Activated CD8-positive, alpha-beta memory T cell treated with anti-CD3 and anti-CD28 coated beads for 1 hour (primary cell): ENCODE results near the gene GNG10.
"Not testable (repeated sequence)": the region's sequence is repeated elsewhere in the genome, so short reads cannot be mapped to it uniquely, and the experiment has no call there.

Experiments used
- DNase-seq, 2 donors: peaks; one replicate each; pipeline ENCODE4 v3.0.0-alpha.2; 2020; ENCODE audit warnings: low read depth in 1 of 2; ENCODE audit errors: extremely low read depth in 1 of 2

The GNG10 gene

DNA sequence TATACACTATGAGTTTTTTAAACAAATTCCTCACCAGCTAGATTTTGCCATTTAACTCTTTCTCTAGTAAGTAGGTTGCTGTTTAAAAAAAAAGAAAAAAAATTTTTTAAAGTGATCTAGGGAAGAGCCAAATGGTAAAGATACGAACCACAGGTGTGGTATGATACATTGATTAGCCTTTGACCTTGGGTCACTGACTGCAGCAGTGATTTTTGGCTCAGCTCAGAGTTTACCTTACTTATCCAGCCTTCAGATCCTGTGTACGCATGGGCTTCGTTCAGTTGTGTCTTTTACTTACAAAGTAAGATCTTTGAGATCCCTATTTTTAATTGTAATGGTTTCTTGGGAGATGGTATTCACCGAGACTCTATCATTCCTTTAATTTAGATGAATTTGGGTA, 12.4 kb upstream of the GNG10 start:
- DNase-seq: no peak

- DNase-seq: no peak
These were observed 4.4 kb upstream of the GNG10 start for GRCh38 chr9:111657051-111657450.

DNA sequence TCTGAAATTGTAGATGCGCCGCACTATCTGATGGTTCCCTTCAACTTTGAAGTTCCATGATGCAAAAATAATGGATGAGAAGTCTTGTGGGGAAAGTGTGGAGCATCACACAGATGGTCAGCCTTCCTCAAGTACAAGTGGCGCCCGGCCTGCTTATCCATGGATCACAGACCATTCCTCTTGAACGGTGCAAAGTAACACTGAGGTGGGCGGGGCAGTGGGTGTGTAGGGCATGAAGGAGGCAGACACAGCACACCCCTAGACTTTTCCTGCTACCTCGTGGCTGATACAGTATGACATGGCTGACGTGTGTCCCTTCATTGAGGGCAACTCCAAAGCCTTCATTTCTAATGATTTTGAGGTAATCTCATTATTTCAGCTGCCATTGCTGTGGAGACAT, 2.5 kb upstream of the GNG10 start:
- no peak for DNase-seq

DNA sequence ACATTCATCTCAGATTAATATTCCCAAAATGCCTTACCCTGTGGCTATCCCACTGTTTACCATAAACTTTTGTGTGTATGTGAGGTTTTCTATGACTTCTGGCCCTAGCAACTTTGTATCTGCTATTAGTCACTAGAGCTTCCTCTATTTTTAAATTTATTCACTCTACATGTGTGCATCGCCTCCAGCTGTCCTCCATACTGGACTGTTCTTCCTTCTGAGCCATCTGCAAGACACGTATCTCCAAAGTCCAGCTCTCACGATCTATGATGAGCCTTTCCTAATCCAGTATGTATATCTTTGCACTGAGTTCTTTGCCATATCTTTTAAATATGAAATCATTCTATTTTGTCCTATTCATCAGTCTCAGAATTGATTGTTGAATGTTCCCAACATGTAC, 1.7 kb upstream of the GNG10 start:
- DNase-seq: no peak

GRCh38 chr9:111661802-111662521, 557 bp downstream of the GNG10 start:
- DNase-seq: peak in 1 of 2 donors; percentile 1

DNA sequence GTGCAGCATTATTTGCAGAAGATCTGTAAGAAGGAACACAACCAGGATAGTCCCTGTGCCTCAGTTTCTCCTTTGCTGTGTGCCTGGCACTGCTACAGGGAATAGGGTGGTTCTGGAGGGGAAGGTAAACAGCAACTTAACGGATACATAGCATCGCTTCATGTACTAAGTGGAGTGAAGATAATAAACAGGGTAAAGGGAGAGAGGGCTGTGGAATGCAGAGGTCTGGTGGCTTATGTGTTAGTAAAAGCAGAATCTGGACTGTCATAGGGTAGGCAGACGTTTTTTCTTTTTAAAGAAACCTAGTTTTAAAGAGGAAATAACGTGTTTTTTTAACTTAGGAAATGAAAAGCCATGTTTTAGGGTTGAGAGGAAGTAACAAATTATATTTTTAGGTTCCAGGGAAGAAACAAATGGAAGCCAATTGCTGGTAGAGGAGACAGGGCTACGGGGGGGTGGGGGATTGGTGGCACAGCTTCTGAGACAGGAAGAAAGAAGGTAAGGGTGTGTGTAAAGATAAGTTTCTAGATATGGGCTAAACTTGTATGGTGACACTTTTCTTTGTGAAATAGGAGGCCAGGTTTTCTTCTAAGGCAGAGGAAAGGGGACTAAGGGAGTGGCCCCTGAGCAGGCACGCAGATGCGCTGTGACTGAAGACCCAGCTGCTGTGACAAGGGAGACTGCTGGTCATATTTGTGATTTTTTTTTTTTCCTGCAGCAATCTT, 1.3 kb downstream of the GNG10 start:
- no peak for DNase-seq

DNA sequence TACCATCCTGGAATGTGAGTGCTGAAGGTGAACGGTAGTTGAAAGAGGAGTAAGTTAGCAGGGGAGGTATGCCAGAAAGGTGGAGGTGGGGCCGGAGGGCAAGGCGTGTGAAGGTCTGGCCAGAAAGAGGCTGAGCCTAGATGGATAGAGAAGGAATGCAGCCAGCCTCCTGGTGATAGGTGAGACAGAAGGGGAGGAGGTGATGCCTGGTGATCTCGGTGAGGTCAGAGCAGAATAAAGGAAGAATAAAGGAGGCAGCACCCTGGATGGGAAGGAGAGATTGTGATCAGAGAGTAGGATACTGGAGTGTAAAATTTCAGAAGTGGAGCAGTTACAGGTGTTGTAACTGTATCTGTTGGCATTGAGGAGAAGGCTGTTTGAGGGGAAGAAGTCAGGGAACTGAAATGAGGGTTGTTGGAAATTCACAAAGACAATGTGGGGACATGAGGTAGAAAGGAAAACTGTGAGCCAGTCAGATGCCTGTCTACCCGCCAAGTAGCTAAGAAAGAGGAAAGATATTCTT, 2.0 kb downstream of the GNG10 start:
- DNase-seq: no peak

DNA sequence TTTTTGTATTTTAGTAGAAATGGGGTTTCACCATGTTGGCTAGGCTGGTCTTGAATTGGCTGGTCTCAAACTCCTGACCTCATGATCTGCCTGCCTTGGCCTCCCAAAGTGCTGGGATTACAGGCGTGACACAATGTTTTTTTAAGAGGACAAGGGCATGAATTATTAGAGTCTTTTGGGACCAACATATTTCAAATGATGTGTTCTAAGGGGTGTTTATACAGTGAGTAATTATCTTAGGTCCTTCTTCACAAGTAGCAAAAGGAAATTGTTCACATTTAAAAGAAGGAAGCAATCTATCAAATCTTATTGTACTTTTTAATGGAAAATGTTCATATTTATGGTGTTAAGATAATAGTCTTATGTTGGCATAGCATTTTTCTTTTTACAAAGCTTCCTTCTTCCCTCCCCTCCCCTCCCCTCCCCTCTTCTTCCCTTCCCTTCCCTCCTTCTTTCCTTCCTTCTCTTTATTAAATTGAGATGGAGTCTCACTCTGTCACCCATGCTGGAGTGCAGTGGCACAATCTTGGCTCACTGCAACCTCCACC, 6.7 kb downstream of the GNG10 start:
- DNase-seq: no peak

GRCh38 chr9:111668601-111669000, 7.2 kb downstream of the GNG10 start:
- not testable (repeated sequence) for DNase-seq

- DNase-seq: no peak
These were observed 12.9 kb downstream of the GNG10 start for GRCh38 chr9:111674319-111674718.

- DNase-seq: no peak
These were observed 14.7 kb downstream of the GNG10 start for GRCh38 chr9:111676116-111676515.

- no peak for DNase-seq
These were observed 16.9 kb downstream of the GNG10 start for GRCh38 chr9:111678293-111678692.

- DNase-seq: no peak
These were observed 17.8 kb downstream of the GNG10 start for GRCh38 chr9:111679199-111679598.

- no peak for DNase-seq
These were observed 22.0 kb downstream of the GNG10 start for GRCh38 chr9:111683392-111683791.

- DNase-seq: no peak
These were observed 30.4 kb downstream of the GNG10 start for GRCh38 chr9:111691672-111692329.

DNA sequence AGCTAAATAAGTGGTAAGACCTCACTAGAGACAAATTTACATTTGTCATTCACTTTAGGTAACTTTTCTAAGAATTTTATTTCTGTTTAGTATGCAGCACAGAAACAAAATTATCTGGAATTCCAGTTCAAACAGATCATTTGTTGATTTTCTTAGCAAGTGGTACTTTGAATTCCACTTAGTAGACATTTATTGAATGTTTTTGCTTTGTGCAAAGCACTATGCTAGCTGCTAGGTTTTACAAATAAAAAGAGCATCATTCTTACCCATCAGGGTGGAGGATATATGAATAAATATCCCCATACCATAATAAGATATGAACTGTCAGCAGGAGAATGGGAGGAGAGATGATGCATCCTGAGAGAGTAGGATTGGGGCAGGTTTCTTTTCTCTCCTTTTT, 35.4 kb downstream of the GNG10 start:
- no peak for DNase-seq

DNA sequence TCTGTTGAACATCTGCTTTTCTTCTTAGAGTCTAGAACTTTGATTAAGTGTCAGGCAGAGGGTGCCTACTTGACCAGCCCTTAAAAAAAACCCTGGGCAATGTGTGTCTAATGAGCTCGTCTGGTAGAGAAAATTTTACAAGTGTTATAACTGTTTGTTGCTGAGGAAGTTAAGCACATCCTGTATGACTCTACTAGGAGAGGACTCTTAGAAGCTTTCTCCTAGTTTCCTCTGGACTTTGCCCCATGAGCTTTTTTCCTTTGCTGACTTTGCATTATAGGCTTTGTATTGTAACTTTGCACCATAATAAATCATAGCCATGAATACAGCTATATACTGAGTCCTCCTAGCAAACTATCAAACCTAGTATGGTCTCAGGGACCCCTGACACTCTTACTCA, 39.4 kb downstream of the GNG10 start:
- DNase-seq: no peak

- no peak for DNase-seq
These were observed 43.1 kb downstream of the GNG10 start for GRCh38 chr9:111704503-111704902.

DNA sequence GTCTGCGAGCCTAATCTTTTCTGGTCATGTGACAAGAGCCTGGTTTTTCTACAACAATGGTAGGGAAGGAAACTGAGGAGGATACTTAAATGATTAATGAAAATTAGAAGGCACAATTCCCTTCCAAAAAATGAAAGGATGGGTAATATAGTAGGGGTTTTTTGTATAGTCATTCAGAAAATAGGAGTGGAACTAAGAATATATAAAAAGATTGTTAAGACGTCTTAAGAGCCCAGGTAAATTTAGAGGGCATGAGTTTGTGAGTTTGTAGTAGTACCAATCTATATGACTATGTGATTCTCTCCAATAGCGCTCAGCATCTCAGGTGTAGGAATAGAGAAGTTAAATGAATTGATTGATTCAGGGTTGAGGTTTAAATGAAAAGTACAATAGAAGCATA, 50.1 kb downstream of the GNG10 start:
- DNase-seq: no peak

DNA sequence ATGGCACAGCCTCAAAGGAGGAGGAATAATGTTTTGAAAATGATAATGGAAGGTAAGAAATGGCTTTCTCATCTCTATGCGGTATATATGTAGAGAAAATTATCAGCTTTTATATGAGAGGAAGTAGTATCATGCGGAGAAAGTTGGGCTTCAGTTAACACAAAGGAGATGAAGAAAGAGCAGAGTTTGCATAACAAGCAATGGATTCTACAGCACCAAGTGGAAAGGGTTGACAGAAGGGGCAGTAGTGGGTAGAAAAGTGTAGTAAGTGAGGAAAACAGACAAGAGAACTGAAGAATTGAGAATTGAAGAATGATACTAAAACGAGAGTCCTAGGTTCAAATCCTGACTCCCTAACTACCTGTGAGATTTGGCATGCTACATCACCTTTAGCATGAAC, 51.0 kb downstream of the GNG10 start:
- no peak for DNase-seq

DNA sequence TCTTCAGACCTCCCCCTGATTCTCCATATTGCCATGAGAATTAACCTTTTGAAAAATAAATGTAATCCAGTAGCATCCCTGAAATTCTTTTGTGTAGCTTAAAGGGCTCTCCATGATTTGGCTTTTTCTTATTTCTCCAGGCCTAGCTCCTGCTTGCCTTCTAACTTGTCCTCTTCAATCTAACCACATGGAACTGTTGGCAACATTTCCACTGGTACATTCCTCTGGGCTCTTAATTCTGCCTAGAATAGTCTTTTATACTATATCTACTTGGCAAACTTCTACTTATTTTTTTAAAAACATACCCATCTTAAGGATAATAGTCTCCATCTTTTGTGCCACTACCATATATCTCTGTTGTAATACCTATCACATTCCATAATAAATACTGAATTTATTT, 54.1 kb downstream of the GNG10 start:
- DNase-seq: no peak

DNA sequence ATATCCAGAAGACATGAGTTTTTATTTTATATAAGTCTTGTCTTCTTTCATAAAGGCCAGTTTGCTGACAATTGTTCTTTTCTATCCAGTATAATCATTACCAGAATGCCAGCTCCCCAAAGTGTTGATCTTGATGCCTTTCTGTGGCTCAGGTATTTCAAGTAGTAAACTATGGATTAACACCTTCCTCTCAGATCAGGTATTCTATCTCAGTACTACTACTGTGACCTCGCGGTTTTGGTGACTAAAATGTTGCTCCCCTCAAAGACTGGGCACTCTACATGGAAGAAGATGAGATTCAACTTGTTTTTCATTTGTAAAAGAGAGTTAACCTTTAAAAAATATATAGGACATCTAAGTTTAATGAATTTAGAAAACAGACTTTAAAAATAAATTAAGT, 58.1 kb downstream of the GNG10 start:
- no peak for DNase-seq
